GM23338 (cell line): ENCODE measurements around the gene RELN. TPM values are rescaled to one million over a fixed set of nuclear protein-coding genes. Genes with fewer than 3 reads are reported as not detected.

Source experiments
- ATAC-seq: fragments of 200-7000 bp; cut with Tn5 transposase; 3 replicates; pipeline ENCODE4 v1.9.1; 2020
- DNase-seq: peaks from one replicate; pipeline ENCODE4 v3.0.0-alpha.2; 2015; ENCODE audit warnings: low spot score
- H2AFZ ChIP-seq: fragments of 200-600 bp; sonication (generic); 2 replicates; pipeline ENCODE4 v1.8.0; 2016; ENCODE audit warnings: antibody characterized with exemption, mild to moderate bottlenecking, moderate library complexity
- H3F3A ChIP-seq: fragments of 200-600 bp; sonication (generic); replicated peaks from 2 replicates; pipeline ENCODE4 v1.8.0; 2017; ENCODE audit warnings: antibody characterized with exemption, mixed run types, low read depth
- H3K27ac ChIP-seq: fragments of 200-600 bp; sonication (generic); 2 replicates; pipeline ENCODE4 v1.6.1; 2016; ENCODE audit warnings: low read depth
- H3K27me3 ChIP-seq: fragments of 200-600 bp; sonication (generic); 2 replicates; pipeline ENCODE4 v1.8.0; 2016; ENCODE audit warnings: mild to moderate bottlenecking, mixed run types, moderate library complexity; ENCODE audit not compliant: insufficient read depth
- H3K36me3 ChIP-seq: fragments of 200-600 bp; sonication (generic); 2 replicates; pipeline ENCODE4 v1.8.0; 2016; ENCODE audit warnings: mild to moderate bottlenecking; ENCODE audit not compliant: insufficient read depth
- H3K4me1 ChIP-seq: fragments of 200-600 bp; sonication (generic); 2 replicates; pipeline ENCODE4 v1.8.0; 2016; ENCODE audit warnings: mild to moderate bottlenecking, moderate library complexity; ENCODE audit not compliant: insufficient read depth
- H3K4me2 ChIP-seq: fragments of 200-600 bp; sonication (generic); 2 replicates; pipeline ENCODE4 v1.7.1; 2017; ENCODE audit warnings: mixed run types
- H3K4me3 ChIP-seq: fragments of 200-600 bp; sonication (generic); 2 replicates; pipeline ENCODE4 v1.6.1; 2016; ENCODE audit warnings: mixed run types
- H3K79me2 ChIP-seq: fragments of 200-600 bp; sonication (generic); replicated peaks from 2 replicates; pipeline ENCODE4 v1.8.0; 2017; ENCODE audit warnings: mild to moderate bottlenecking; ENCODE audit not compliant: insufficient read depth
- H3K9me2 ChIP-seq: fragments of 200-600 bp; sonication (generic); 2 replicates; pipeline ENCODE4 v1.8.0; 2017; ENCODE audit not compliant: insufficient read depth
- H4K20me1 ChIP-seq: fragments of 200-600 bp; sonication (generic); replicated peaks from 2 replicates; pipeline ENCODE4 v1.8.0; 2017; ENCODE audit warnings: mild to moderate bottlenecking; ENCODE audit not compliant: insufficient read depth
- H3K27ac Mint-ChIP-seq: 2 replicates; pipeline ENCODE4 v1.8.0; 2020; ENCODE audit warnings: inconsistent platforms, mild to moderate bottlenecking, moderate library complexity, mixed read lengths
- H3K27me3 Mint-ChIP-seq: 3 replicates; pipeline ENCODE4 v1.8.0; 2022; ENCODE audit warnings: low read depth, mild to moderate bottlenecking, moderate library complexity, mixed read lengths, inconsistent platforms; ENCODE audit not compliant: insufficient read depth, poor library complexity
- H3K36me3 Mint-ChIP-seq: 3 replicates; pipeline ENCODE4 v1.8.0; 2021; ENCODE audit warnings: low read depth, mild to moderate bottlenecking, inconsistent platforms, moderate library complexity, mixed read lengths
- H3K4me1 Mint-ChIP-seq: 3 replicates; pipeline ENCODE4 v1.8.0; 2020; ENCODE audit warnings: mild to moderate bottlenecking, inconsistent platforms, mixed read lengths
- H3K4me3 Mint-ChIP-seq: 3 replicates; pipeline ENCODE4 v1.8.0; 2021; ENCODE audit warnings: moderate library complexity, mild to moderate bottlenecking, inconsistent platforms, mixed read lengths
- H3K9me3 Mint-ChIP-seq: 3 replicates; pipeline ENCODE4 v1.8.0; 2020; ENCODE audit warnings: moderate library complexity, mild to moderate bottlenecking, inconsistent platforms, mixed read lengths
- CREB1 ChIP-seq: fragments of 250-450 bp; sonication (Bioruptor Pico); IDR thresholded peaks from 2 replicates; pipeline ENCODE4 v1.5.0; 2020; ENCODE audit warnings: low read depth, mild to moderate bottlenecking, moderate library complexity
- EZH2phosphoT487 ChIP-seq: fragments of 200-600 bp; sonication (generic); IDR thresholded peaks from one replicate; pipeline ENCODE4 v1.8.1; 2018; ENCODE audit warnings: antibody characterized with exemption; ENCODE audit not compliant: unreplicated experiment
- JUNB ChIP-seq: IDR thresholded peaks from one replicate; pipeline ENCODE4 v1.6.1; 2016; ENCODE audit warnings: antibody characterized with exemption; ENCODE audit not compliant: unreplicated experiment
- NANOG ChIP-seq: IDR thresholded peaks from 2 replicates; pipeline ENCODE4 v1.6.1; 2016; ENCODE audit warnings: antibody characterized with exemption, borderline replicate concordance
- STAT1 ChIP-seq: IDR thresholded peaks from one replicate; pipeline ENCODE4 v1.6.1; 2016; ENCODE audit warnings: antibody characterized with exemption; ENCODE audit not compliant: unreplicated experiment
- ZNF114 ChIP-seq: fragments of 250-450 bp; sonication (Bioruptor Pico); IDR thresholded peaks from 2 replicates; pipeline ENCODE4 v1.5.0; 2020; ENCODE audit warnings: mild to moderate bottlenecking, moderate library complexity
- polyA plus RNA-seq: library from polyadenylated mRNA; unstranded; fragments of >200 nt; fragmentation: Nextera tagmentation; extraction: Ambion mirVana; gene quantifications from 2 replicates; pipeline ENCODE4 v1.2.1, GENCODE V29; 2016
- total RNA-seq: library from RNA; depleted of rRNA; stranded (reverse); fragments of >200 nt; shearing (Covaris generic); gene quantifications from 2 replicates; pipeline ENCODE4 v1.2.3, GENCODE V29; 2014
- TF ChIP-seq, protein P1 (sequence below): fragments of 250-450 bp; sonication (Bioruptor Pico); IDR thresholded peaks from 2 replicates; pipeline ENCODE4 v1.5.0; 2020; ENCODE audit warnings: mild to moderate bottlenecking, moderate library complexity
- TF ChIP-seq, protein P2 (sequence below), 2 experiments: fragments of 200-600 bp in 1 of 2; sonication (generic) in 1 of 2; conservative IDR thresholded peaks; 2 replicates each; pipeline versions ENCODE4 v1.5.1 to v1.6.1; 2016 to 2017; ENCODE audit warnings: antibody characterized with exemption in 2 of 2, low read depth in 2 of 2, mild to moderate bottlenecking in 2 of 2, moderate library complexity in 1 of 2

Gene RELN
- total and polyA plus RNA-seq, 2 experiments from 2014 or later: 0.10 to 0.76 TPM

DNA sequence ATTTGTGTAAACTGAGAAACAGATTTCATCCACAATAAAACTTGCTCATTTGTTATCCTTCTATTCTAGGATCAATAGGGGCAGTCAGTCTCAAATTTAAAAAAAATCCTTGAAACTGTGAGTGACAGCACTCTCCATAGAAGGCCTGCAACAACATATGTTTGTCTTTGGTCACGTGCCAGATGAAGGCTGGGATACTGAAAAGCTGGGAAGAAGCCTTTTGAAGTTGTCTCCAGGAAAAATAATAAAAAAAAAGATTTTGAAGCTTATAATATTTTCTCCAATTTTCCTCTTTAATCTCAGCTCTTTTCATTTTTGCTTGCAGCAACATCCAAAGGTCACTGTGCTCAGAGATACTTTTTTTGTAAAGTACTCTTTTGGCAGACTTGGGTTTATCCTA, 414.9 kb downstream of the RELN start:
- no peak overlapping the region for H2AFZ ChIP-seq
- H4K20me1 ChIP-seq: no peaks in the 10 kb centered on the region
- no peaks in the 10 kb centered on the region for H3K4me1 Mint-ChIP-seq
- DNase-seq (no peak), ATAC-seq (no peak)
- no peak overlapping the region for H3K4me3 Mint-ChIP-seq
- no peaks in the 10 kb centered on the region for H3K27me3 ChIP-seq
- no peak overlapping the region for H3K4me3 ChIP-seq
- no peaks in the 10 kb centered on the region for H3K4me1 ChIP-seq
- H3K79me2 ChIP-seq: no peaks in the 10 kb centered on the region
- H3F3A ChIP-seq: no peaks in the 10 kb centered on the region
- no peaks in the 10 kb centered on the region for H3K9me2 ChIP-seq
- no peak overlapping the region for H3K4me2 ChIP-seq
- H3K9me3 Mint-ChIP-seq: no peaks in the 10 kb centered on the region
- no peaks in the 10 kb centered on the region for H3K36me3 Mint-ChIP-seq
- no peak overlapping the region for H3K27ac ChIP-seq
- H3K36me3 ChIP-seq: no peaks in the 10 kb centered on the region
- TF ChIP-seq STAT1 (no peak), NANOG (no peak), JUNB (no peak), EZH2phosphoT487 (no peak), CREB1 (no peak), ZNF114 (CRISPR knock-in tag) (no peak)
- TF ChIP-seq, protein P1, sequence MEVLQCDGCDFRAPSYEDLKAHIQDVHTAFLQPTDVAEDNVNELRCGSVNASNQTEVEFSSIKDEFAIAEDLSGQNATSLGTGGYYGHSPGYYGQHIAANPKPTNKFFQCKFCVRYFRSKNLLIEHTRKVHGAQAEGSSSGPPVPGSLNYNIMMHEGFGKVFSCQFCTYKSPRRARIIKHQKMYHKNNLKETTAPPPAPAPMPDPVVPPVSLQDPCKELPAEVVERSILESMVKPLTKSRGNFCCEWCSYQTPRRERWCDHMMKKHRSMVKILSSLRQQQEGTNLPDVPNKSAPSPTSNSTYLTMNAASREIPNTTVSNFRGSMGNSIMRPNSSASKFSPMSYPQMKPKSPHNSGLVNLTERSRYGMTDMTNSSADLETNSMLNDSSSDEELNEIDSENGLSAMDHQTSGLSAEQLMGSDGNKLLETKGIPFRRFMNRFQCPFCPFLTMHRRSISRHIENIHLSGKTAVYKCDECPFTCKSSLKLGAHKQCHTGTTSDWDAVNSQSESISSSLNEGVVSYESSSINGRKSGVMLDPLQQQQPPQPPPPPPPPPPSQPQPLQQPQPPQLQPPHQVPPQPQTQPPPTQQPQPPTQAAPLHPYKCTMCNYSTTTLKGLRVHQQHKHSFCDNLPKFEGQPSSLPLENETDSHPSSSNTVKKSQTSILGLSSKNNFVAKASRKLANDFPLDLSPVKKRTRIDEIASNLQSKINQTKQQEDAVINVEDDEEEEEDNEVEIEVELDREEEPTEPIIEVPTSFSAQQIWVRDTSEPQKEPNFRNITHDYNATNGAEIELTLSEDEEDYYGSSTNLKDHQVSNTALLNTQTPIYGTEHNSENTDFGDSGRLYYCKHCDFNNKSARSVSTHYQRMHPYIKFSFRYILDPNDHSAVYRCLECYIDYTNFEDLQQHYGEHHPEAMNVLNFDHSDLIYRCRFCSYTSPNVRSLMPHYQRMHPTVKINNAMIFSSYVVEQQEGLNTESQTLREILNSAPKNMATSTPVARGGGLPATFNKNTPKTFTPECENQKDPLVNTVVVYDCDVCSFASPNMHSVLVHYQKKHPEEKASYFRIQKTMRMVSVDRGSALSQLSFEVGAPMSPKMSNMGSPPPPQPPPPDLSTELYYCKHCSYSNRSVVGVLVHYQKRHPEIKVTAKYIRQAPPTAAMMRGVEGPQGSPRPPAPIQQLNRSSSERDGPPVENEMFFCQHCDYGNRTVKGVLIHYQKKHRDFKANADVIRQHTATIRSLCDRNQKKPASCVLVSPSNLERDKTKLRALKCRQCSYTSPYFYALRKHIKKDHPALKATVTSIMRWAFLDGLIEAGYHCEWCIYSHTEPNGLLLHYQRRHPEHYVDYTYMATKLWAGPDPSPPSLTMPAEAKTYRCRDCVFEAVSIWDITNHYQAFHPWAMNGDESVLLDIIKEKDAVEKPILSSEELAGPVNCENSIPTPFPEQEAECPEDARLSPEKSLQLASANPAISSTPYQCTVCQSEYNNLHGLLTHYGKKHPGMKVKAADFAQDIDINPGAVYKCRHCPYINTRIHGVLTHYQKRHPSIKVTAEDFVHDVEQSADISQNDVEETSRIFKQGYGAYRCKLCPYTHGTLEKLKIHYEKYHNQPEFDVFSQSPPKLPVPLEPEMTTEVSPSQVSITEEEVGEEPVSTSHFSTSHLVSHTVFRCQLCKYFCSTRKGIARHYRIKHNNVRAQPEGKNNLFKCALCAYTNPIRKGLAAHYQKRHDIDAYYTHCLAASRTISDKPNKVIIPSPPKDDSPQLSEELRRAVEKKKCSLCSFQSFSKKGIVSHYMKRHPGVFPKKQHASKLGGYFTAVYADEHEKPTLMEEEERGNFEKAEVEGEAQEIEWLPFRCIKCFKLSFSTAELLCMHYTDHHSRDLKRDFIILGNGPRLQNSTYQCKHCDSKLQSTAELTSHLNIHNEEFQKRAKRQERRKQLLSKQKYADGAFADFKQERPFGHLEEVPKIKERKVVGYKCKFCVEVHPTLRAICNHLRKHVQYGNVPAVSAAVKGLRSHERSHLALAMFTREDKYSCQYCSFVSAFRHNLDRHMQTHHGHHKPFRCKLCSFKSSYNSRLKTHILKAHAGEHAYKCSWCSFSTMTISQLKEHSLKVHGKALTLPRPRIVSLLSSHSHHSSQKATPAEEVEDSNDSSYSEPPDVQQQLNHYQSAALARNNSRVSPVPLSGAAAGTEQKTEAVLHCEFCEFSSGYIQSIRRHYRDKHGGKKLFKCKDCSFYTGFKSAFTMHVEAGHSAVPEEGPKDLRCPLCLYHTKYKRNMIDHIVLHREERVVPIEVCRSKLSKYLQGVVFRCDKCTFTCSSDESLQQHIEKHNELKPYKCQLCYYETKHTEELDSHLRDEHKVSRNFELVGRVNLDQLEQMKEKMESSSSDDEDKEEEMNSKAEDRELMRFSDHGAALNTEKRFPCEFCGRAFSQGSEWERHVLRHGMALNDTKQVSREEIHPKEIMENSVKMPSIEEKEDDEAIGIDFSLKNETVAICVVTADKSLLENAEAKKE (CRISPR knock-in tag): no peak
- TF ChIP-seq, protein P2, sequence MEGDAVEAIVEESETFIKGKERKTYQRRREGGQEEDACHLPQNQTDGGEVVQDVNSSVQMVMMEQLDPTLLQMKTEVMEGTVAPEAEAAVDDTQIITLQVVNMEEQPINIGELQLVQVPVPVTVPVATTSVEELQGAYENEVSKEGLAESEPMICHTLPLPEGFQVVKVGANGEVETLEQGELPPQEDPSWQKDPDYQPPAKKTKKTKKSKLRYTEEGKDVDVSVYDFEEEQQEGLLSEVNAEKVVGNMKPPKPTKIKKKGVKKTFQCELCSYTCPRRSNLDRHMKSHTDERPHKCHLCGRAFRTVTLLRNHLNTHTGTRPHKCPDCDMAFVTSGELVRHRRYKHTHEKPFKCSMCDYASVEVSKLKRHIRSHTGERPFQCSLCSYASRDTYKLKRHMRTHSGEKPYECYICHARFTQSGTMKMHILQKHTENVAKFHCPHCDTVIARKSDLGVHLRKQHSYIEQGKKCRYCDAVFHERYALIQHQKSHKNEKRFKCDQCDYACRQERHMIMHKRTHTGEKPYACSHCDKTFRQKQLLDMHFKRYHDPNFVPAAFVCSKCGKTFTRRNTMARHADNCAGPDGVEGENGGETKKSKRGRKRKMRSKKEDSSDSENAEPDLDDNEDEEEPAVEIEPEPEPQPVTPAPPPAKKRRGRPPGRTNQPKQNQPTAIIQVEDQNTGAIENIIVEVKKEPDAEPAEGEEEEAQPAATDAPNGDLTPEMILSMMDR (conservative IDR thresholded peaks at IDR 0.05; ENCODE audit: low read depth in 2 of 2): no peak
- H3K27ac Mint-ChIP-seq: no peak overlapping the region
- H3K27me3 Mint-ChIP-seq: no peaks in the 10 kb centered on the region
